DMS114 treated with DMSO at 0.1 percent for 48 hours (cell line): Measurements from ENCODE around the gene TP73.

ENCODE experiments used
- DNase-seq: peaks from one replicate; lab custom pipeline; 2025; ENCODE audit not compliant: unreplicated experiment; lab: John Stamatoyannopoulos, UW

The TP73 gene

GRCh38 chr1:3633344-3634058, 18.8 kb upstream of the TP73 start:
- no peak for DNase-seq

DNA sequence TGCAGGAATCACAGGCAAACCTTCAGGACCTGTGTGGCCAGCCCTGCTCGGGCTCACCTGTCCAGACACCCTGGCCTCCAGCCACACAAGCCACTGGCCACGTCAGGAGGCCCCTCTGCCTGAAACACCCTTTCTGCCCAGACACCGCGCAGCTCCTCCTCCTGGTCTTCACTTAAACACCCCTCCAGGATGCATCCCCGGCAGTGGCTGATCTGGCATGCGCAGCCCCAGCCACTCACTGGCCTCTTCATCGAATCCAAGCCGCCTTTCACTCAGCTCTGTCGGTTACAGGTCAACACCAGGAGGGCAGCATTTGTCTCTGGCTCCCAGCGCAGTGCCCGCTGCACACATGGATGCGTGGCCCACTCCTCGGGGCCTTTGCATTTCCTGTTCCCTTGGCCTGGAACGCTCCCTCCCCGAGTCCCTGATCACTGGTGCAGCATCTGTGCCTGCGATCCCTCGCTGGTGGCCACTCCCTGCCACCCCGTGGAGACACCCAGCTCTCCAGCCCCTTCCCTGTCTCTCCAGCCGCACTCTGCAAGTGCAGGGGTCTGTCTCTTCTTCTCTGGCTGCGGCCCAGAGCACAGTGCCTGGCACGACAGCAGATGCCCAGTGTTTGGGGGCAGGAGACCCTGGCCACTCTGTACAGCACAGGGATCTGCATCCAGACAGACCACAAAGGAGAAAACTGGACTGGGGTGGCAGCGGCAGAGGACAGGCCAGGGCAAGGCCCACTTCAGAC, 18.1 kb upstream of the TP73 start:
- no peak for DNase-seq

DNA sequence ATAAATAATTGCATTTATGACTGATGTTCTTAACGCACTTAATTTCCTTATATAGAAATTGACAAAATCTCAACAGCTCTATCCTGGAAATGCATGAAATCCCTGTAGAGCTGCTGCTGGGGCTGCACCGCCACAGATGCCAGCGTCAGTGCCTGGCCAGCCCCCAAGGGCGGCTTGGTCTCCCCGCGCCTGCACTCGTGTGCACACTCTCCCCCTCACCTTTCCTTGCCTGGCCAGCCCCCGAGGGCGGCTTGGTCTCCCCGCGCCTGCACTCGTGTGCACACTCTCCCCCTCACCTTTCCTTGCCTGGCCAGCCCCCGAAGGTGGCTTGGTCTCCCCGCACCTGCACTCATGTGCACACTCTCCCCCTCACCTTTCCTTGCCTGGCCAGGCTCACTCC, 16.2 kb upstream of the TP73 start:
- no peak for DNase-seq

GRCh38 chr1:3636531-3636930, 15.8 kb upstream of the TP73 start:
- no peak for DNase-seq

- DNase-seq = no peak
Observed at GRCh38 chr1:3638027-3638426, 14.3 kb upstream of the TP73 start.

GRCh38 chr1:3638676-3639075, 13.6 kb upstream of the TP73 start:
- DNase-seq = no peak

- DNase-seq = no peak
Observed at GRCh38 chr1:3639397-3639911, 12.9 kb upstream of the TP73 start.

DNA sequence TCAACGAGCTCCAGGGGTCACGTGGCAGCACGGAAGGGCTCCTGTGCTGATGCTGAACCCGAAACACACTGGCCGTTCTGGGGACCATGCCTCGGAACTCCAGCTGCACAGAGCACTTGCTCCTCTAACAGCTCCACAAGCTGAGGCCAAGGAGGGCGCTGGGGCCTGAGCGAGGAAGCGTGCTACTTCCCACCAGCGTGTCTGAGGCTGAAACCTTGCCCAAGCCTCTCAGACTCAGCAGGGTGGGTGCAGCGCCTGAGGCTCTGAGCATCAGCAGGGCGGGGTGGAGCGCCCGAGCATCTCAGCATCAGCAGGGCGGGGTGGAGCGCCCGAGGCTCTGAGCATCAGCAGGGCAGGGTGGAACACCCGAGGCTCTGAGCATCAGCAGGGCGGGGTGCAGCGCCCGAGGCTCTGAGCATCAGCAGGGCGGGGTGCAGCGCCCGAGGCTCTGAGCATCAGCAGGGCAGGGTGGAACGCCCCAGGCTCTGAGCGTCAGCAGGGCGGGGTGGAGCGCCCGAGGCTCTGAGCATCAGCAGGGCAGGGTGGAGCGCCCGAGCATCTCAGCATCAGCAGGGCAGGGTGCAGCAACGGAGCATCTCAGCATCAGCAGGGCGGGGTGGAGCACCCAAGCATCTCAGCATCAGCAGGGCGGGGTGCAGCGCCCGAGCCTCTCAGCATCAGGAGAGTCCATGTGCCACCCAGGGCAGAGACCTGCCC, 12.0 kb upstream of the TP73 start:
- DNase-seq = no peak

GRCh38 chr1:3641046-3641760, 11.1 kb upstream of the TP73 start:
- DNase-seq = no peak

GRCh38 chr1:3641816-3642215, 10.5 kb upstream of the TP73 start:
- no peak for DNase-seq

- DNase-seq = no peak
Observed at GRCh38 chr1:3642919-3643675, 9.2 kb upstream of the TP73 start.

DNA sequence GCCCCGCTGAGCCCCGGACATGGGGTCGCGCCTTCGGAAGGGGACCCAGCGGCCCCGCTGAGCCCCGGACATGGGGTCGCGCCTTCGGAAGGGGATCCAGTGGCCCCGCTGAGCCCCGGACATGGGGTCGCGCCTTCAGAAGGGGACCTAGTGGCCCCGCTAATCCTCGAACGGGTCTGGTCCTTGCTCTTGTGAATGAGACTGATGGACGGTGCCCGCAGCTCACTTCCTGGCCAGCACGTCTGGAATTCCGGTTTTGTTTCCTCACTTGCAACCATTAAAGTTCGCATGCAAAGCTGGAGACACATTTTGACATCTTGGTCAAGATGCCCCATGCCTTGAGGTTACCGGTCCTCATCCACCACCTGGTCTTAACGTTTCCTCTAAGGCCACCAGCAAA, 8.0 kb upstream of the TP73 start:
- DNase-seq = no peak

DNA sequence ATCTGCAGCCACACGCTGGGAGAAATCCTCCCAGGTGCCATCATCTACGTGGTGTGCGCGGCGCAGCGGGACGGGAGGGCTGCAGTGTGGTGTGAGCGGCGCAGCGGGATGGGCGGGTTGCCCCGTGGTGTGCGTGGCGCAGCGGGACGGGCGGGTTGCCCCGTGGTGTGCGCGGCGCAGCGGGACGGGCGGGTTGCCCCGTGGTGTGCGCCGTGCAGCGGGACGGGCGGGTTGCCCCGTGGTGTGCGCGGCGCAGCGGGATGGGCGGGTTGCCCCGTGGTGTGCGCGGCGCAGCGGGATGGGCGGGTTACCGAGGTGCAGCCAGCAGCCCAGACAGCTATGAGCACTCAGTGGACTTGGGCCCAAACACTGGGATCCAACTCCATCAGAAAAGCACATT, 7.1 kb upstream of the TP73 start:
- no peak for DNase-seq

DNA sequence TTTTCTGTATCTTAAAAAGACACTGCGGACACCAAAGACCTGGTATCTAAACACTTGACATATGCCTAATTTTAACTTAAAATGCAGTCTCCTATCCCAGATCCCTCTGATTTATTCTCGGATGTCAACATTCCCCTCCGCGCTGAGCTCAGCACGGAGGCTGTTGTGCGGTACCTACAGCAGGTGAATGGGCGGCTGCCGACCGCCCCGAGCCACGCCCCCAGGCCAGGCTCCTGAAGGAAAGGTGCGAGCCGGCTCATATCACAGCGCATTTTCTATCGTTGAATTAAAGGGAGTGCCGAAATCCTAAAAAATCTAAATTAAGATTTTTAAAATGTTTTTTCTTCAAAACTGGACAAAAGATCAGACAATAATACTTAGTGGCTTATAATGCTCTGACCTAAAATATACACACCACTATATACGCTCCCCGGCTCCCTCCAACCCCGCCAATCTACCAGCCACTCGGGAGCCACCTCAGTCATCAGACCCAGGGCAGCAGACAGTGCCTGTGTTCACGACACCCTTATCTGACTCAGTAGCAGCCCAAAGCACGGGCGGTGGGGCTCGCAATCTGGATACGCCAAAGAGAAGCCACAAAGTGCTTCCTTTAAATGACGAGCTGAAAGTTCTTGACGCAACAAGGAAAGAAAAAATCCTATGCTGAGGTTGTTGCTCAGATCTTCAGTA, 6.5 kb upstream of the TP73 start:
- no peak for DNase-seq

DNA sequence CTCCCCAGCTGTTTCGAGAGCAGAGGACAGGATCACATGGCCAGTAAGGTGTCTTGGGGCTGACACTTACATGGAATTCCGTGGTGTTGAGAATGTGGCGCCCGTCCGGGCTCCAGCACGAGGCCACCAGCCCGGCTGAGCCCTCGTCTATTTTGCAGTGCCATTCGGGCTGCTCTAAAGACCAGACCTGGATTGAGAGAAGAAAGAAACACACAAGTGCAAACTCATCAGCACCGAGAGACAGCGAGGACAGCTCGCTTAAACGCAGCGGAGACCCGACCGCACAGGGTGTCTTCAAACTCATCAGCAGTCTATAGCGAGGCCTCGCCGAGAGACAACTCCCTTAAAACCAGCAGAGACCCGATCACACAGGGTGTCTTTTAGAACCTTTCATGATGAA, 5.7 kb upstream of the TP73 start:
- no peak for DNase-seq

- peak; percentile 86 for DNase-seq
Observed at GRCh38 chr1:3649342-3650247, 2.7 kb upstream of the TP73 start, which contains the start of gene WRAP73. TSS of gene WRAP73 (minus strand) at chr1:3650103. CDS start at chr1:3649999, 104 bp downstream.

DNA sequence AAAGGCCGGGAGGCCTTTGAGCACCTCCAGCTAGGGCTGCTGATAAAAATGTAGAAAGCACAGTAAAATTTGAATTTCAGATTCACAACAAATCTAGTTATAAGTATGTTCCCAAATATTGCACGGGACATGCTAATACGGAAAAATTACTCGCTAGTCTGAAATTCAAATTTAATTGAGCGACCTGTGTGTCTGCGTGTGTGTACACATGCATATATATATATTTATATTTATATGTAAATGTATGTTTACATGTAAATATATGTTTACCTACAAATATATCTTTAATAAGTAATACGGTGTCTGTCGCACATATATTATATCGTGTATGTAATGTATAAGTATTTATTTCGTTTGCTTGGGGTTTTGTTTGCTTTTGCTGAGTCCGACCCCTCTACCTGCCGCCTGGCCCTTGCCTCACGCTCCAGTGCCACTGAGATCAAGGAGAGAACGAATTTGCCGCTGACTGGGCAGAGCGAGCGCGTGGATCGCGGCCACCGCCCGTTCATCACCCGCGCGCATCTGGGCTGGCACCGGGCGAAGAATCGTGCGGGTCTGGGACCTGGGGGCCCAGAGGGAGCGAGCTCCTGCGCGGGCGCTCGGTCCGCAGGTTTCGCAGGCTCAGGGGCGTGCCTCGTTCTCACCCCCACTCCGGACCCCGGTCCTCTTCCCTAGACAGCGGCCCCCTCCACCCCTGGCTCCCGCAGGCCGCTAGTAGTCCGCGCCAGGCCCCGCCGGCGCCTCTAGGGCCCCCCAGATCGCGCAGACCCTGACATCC, 1.9 kb upstream of the TP73 start:
- DNase-seq = no peak
